ENCODE measurements around the gene PML.
"Not testable (repeated sequence)": the region's sequence is repeated elsewhere in the genome, so short reads cannot be mapped to it uniquely, and the experiment has no call there.

The PML gene

DNA sequence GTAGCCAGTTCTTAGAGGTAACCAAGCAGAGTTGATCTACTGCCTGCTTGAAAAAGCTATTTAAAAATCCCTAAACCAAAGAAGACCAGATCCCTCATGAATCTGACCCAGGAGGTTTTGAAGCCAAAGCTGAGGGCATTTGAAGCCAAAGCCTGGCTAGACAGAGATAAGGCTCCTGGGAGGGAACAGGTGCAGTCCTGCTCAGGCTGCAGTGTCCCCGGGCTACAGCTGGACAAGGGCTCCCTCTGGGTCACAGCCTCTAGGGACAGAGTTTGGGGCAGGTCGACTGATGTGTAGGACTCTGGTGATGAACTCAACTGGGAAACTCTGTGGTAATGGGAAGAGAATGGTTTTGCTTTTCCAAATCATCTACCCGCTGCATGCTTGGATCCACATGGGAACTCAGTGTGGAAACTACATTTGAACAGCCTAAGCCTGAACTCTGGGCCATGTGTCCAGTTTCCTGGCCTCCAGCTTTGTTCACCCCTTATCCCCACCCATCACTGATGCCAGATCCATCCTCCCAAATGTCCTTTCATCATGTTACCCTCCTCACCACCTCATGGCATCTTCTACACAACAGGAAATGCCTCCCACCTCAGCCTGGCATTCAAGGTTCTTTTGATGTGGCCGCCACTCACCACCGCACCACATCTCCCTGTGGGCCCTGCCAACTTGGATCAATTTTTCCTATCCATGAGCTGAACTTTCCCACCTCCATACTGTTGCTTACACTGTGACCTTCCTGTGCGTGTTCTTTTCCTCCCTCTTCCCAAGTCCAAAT is 64.7 kb downstream of the PML start:
- DNase-seq (ENCODE audit: low spot score): not testable (repeated sequence)

DNA sequence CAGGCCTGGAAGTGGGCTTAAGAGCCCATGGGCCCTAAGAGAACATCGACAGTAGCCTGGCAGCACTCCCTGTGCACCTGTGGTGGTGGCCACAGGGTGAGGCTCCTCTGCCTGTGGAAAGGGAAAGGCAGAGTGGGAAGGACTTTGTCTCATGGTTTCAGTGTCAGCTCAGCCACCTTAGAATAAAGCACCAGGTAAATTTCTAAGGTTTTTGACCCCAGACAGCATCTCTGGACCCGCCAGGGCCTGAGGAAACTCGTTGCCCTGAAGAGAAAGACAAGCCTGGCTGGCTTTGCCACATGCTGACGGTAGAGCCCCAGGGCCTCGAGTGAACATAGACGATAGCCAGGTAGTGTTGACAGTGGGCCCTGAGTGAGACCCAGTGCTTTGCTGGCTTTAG is 65.7 kb downstream of the PML start:
- DNase-seq (ENCODE audit: low spot score): no peak

DNA sequence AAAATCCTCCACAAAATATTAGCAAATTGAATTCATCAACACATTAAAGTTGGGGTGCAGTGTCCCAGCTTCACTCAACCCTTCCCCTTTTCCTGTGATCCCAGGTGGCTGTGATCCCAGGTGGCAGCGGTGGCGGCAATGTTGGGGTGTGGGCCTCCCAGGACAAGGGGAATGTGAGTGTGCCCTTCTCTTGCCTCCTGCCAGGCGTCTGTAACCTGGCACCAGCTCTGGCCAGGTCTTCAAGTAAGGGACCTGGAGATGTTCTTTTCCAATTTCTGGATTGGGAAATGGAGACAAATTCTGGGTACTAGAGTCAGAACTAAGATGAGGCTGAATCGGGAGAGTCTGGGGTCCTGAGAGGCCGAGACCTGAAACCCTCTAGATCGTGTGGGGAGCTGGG is 67.7 kb downstream of the PML start:
- DNase-seq (ENCODE audit: low spot score): no peak

DNA sequence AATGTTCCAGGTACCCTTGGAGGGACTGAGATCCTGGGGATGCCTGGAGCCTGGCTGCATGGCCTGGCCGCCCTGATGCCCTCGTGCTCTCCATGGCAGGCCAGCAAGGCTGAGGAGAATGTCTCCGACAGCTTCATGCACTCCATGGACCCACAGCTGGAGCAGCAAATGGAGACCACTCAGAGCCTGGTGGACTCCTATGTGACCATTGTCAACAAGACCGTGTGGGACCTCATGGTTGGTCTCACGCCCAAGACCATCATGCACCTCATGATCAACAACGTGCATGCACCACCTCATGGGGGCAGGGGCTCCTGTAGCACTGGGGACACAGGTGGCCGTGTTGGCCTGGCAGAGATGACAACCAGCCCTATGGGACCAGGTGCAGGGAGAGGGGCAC is 68.2 kb downstream of the PML start:
- DNase-seq (ENCODE audit: low spot score): no peak

DNA sequence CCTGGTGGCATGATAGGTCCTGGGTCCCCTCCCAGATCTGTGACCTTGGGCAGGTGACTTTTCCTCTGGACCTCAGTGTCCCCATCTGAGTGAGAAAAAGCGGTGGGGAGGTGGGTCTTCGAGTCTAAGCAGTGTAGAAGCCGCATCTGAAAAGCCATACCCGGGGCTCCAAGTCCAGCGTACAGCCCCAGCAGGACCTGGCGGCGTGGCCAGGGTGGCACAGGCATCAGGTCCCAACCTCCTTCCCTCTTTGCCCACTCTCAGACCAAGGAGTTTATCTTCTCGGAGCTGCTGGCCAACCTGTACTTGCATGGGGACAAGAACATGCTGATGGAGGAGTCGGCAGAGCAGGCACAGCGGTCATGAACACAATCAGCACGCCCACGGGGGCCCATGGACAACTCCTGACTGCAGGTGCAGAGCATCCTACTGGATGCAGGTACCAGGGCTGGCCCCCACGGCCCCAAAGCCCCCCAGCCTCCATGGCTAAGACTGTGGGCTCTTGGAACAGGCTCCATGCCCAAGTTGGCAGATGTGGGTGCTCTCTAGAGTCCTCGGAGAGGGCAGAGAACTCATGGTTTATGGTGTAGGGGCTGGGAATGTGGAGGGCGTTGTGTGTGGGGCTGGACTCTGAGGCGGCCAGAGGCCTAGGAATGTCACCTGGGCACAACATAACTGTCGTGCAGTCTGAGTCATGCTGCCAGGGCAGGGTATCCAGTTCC is 69.1 kb downstream of the PML start:
- not testable (repeated sequence) for DNase-seq (ENCODE audit: low spot score)

DNA sequence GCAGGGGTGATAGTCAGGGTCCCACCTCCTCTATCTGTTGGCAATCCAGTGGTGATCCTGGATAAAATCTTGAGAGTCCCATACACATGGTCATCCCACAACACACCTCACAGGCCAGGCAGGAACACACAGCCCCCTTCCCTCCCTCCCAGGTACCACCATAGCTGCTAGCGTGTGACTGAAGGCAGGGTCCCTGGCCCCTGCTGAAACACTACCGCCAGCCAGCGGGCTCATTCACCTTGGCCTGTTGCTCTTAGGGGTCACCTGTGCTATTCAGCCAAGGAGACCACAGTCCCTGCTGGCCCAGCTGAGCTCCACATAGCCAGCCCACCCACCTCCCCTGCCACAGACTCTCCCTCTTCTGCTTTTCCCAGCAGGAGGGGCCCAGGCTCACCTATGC is 69.7 kb downstream of the PML start:
- DNase-seq (ENCODE audit: low spot score): not testable (repeated sequence)

DNA sequence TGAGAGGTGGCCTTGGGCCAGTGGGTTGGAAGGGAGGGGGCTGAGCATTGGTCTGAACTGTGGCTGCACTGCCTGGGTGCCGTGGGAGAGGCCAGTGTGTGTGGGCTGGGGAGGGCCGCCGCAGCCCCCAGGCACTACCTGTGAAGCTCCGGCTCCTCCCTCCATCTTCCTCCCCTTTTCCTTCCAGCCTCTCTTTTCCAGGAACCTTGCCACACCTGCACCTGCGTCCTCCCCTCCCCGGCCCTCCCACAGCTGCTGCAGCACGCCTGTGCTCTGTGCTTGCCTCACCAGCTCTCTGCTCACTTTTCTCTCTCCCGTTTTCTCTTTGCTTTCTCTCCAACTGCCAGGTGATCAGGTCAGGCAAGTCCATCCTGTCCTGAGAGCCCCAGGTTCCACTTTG is 70.3 kb downstream of the PML start:
- not testable (repeated sequence) for DNase-seq (ENCODE audit: low spot score)

DNA sequence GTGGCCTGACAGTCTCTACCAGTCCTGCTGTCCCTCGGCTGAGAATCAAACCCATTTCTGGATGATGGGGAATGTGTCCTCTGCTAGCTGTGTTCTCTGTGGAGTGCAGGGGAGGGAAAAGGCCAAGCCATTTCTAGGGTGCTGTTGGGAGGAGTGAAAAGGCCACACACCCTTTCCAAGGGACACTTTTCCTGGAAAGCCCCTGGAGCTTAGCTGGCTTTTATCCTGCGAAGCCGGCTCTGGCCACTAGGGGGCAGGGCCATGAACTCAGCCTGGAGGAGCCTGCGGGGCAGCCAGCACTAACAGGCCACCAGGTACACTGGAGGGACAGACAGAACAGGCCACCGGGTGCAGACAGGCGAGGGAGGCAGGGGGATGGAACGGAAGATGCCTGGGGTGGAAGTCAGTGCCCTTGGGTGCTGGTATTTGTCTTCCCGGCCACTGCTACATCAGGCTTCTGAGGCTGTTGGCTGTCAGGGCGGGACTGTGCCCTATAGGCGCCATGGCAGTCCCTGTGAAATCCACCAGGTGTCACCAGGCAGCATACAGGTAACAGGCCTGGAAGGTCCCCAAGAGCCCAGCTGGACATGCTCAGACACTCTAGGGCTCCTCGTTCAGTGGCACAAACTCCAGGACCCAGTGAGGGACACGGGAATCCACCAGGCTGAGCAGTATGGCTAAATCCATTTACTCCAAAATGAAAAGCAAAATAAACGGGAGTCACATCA is 71.3 kb downstream of the PML start:
- not testable (repeated sequence) for DNase-seq (ENCODE audit: low spot score)

DNA sequence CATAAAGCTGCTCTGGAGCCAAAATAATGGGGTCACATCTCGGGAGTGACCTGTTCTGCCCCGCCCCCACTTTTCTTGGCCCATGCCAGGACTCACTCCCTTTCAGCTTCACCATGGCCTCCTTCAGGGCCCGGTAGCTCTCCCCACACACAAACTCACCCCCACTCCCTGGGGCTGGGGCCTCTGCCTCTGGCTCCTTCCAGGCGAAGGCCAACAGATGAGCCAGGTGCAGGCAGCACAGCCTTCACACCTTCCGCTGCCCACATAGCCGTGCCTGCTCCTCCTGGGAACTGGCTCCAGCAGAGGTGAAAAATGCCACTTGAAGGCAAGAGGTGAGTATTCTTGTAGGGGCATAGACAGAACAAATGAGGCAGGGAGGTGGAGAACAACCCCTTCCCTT is 77.1 kb downstream of the PML start:
- not testable (repeated sequence) for DNase-seq (ENCODE audit: low spot score)

DNA sequence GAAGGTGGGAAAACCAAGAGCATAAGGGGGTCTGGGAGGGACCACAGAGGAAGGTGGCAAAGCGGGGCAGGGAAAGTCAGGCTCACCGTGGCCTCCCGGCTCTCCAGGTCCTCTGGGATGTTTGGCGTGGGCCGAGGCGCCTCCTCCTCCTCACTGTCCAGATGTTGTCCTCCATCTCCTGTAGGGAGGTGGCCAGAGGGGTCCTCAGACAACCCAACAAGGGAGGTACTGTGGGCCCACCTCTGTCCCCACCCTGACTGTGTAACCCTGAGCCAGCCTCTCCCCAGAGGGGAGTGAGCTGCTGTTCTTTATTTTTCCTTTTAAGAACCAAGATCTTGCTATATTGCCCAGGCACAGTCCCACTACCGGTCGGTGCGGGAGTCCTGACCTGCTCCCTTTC is 77.6 kb downstream of the PML start:
- DNase-seq (ENCODE audit: low spot score): not testable (repeated sequence)

DNA sequence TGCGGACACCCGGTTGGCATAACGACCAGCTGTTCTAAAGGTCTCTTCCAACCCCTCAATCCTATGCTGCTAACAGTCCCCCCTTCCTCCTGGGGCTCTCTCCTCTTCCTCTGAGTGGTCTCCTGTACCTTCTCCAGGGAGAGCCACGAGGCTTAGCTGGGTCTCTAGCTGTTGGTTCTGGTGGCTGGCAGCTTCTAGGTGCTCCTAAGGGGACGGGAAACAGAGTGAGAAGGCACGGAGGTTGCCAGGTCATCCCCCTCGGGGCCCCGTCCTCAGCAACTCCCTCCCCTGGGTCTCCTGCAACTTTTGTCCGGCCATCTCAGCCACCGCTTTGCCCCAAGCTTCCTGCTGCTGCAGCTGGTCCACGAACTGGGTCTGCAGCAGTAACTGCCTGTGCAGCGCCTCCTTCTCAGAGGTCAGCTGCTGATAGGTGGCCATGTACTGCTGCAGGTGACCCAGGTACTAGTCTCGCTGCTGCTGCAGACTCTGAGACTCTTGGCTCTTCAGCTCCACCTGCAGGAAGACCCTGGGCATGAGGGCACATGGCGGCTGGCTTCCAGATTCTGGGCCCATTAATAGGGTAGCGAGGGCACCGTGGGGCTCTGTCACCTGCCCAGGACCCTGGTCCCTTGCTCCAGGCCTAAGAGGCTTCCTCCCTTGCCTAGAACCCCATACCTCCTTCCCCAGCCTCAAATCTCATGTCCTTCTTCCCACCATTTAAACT is 78.3 kb downstream of the PML start:
- DNase-seq (ENCODE audit: low spot score): not testable (repeated sequence)

DNA sequence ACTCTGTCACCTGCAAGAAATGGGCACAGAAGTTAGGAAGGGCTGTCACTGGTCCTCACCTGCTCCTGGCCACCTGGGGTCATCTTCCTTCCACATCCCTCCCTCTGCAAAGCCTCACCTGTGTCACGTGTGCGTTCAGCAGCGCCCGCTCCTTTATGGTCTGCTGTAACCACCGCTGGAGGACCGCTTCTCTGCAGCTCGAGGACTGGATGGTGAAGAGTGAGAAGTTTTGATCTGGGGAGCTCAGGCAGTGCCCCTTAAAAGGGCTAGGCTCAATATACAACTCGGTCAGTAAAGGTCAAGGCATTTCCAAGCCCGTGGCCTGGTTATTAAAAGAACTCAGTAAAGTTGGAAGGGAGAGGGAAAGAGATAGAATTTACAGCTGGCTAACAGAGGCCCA is 81.3 kb downstream of the PML start:
- not testable (repeated sequence) for DNase-seq (ENCODE audit: low spot score)

DNA sequence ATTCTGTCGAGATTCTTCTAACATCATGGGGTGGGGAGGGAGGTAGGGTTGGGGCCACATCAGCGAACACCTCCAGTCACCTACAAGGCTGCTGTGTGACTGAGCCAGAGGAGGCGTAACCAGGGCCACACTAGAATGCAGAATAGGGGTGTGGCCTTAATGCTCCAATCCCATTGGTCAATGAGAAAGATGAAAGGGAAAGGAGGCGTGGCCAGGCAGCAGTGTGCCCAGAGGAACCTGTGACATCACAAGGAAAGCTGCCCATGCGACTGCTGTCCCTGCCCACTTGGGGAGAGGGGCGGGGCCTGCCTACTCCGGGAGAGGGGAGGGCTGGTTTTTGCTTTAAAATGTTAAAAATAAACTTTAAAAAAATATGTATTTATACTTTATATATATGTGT is 87.9 kb downstream of the PML start, which contains the start of gene GOLGA6A:
GOLGA6A (minus strand) TSS at position 101 of the 400 bp plus-strand sequence; CDS start at position 60, 41 bp downstream.
- DNase-seq (ENCODE audit: low spot score): not testable (repeated sequence)

DNA sequence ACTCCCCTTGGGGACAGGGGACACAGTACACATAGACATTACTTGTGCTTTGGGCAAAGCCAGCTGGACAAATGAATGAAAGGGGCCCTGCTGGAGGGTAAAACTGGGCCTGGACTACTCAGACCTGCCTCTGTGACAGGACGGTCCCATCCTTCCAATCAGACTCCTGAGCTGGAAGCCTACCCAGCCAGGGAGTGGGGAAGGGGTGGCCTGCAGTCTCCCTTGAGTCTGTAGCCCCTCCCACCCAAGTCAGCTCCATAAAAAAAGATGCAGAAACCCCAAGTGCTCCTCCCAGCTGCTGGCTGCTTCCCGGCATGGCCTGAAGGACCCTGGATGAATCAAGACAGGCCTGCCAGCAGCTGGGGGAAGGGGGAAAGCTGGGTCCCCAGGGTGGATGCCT is 100.1 kb downstream of the PML start:
- DNase-seq (ENCODE audit: low spot score): not testable (repeated sequence)

DNA sequence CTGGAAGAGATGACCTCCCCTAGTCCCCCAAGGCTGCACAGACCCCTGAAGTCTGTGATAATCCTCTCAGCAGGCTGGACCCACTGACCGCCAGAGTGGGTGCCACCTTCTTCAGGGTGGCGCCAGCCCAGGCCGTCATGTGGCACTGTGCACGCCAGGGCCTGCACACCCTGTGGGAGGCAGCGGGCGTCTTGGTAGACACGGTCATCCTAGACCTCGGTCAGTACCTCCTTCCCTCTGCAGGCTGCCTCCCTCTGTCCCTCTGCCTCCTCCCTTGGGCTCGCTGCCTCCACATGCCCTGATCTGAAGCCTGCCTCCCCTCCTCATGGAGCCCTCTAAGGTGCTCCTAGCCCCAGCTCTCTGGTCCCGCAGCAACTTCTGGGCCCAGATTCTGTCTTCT is 101.1 kb downstream of the PML start:
- DNase-seq (ENCODE audit: low spot score): not testable (repeated sequence)

DNA sequence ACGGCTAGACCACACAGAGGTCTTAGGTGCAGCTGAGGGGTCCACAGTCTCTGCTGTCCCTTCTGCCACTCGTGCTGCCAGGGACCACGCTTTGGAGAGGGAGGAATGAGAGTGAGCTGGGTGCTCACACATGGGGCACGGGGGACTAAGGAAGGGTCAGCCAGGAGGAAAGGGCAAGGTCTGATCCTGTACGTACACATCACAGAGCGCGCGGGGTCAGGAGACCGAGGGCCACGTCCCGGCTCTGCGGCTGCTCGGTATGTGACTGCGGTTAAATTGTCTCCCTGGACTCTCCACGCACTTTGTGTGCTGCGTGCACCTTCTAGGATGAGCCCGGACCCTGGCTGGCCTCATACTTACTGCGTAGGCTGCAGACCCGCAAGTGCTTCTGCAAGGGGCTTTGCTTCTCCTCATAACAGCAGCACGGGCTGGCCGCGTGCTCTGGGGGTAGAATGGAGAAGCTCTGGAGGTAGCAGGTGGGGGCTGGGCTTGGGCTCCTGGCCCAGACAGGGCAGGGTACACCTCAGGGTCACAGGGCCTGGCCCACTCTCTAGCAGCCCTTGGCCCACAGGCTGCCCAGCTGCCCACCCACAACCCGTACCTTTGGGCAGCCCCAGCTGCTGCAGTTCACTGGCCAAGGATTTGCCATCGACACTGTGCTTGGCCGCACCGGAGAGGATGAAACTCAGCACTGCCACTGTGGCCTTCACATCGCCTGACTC is 102.4 kb downstream of the PML start:
- not testable (repeated sequence) for DNase-seq (ENCODE audit: low spot score)

All from AG08395 (cell line).